ENCODE data around the gene ANAPC10. TPM values are rescaled to one million over a fixed set of nuclear protein-coding genes. Genes with fewer than 3 reads are reported as not detected.

Gene ANAPC10
- total and polyA plus RNA-seq, 2 experiments from 2014 or later = 22.4 to 31.7 TPM

DNA sequence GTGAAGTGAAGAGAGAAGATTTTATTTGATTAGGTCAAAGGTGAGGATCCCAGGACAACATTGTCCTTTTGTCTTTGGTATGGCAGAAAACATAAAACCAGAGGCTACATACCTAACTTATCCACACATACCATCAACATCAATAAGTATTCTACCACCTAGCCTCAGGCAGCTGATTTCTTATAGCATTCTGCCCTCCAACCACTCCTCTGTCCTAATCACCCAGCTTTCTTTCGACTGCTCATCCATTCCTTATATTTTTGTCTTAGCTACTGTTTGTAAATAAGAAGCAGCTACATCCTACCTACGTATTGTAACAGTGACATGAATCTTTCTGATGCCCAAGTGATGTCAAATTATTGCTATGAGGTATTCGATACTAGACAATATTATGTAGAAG lies 129.4 kb downstream of the ANAPC10 start:
- no peak overlapping the region for H3K27ac ChIP-seq
- no peak for TF ChIP-seq EZH2phosphoT487 (IDR thresholded peaks at IDR 0.05; ENCODE audit: insufficient read depth, low read depth)
- no peak for TF ChIP-seq EZH2 (IDR thresholded peaks at IDR 0.05; ENCODE audit: insufficient read depth, poor library complexity, severe bottlenecking)
- 71% methylated on average over 3 of the region's 3 CpGs for WGBS, 2 experiments (ENCODE audit: low coverage in 1 of 2, low lambda C conversion rate in 2 of 2, missing lambda C conversion rate in 2 of 2)
- no peaks in the 10 kb centered on the region for H3K36me3 ChIP-seq (ENCODE audit: low read depth)
- no peak overlapping the region for H3K9ac ChIP-seq
- in situ Hi-C loops (cut with MboI) = no loop called here
- no peaks in the 10 kb centered on the region for H4K20me1 ChIP-seq (ENCODE audit: insufficient read depth)
- H3K27me3 ChIP-seq (replicated peaks; ENCODE audit: insufficient read depth) = no peaks in the 10 kb centered on the region
- no peak overlapping the region for H3K4me3 ChIP-seq
- no peaks in the 10 kb centered on the region for H3K9me2 ChIP-seq (ENCODE audit: insufficient read depth)
- no peaks in the 10 kb centered on the region for H3K9me3 ChIP-seq (ENCODE audit: low read depth)
- no peaks in the 10 kb centered on the region for H3K4me1 ChIP-seq (ENCODE audit: insufficient read depth)
- H3K4me2 ChIP-seq (ENCODE audit: unreplicated experiment) = no peak overlapping the region
- DNase-seq = no peak
- no peaks in the 10 kb centered on the region for H3F3A ChIP-seq (ENCODE audit: insufficient read depth)
- no peaks in the 10 kb centered on the region for H3K79me2 ChIP-seq (ENCODE audit: insufficient read depth)
- H2AFZ ChIP-seq = no peak overlapping the region

DNA sequence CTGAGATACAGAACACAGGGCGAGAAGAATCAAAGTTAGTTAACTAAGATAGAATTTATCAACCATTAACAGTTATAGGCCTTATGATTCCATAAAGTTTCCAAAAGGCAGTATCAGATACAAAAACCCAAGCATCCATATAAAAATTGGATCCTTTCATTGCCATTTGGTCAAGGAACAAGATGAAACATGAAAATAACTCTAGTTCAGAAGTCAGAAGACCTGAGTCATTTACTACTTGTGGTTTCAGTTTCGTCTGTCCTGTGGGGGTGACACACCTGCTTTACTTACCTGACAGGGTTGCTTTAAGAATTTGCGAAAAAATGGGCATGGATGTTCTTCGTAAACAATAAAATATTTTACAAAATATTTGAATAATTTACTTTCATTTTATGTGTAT lies 130.8 kb downstream of the ANAPC10 start:
- no peaks in the 10 kb centered on the region for H4K20me1 ChIP-seq (ENCODE audit: insufficient read depth)
- no peak for TF ChIP-seq EZH2 (IDR thresholded peaks at IDR 0.05; ENCODE audit: insufficient read depth, poor library complexity, severe bottlenecking)
- no peak for TF ChIP-seq EZH2phosphoT487 (IDR thresholded peaks at IDR 0.05; ENCODE audit: insufficient read depth, low read depth)
- no peaks in the 10 kb centered on the region for H3K36me3 ChIP-seq (ENCODE audit: low read depth)
- H3K27me3 ChIP-seq (replicated peaks; ENCODE audit: insufficient read depth) = no peaks in the 10 kb centered on the region
- no peak overlapping the region for H2AFZ ChIP-seq
- H3F3A ChIP-seq (ENCODE audit: insufficient read depth) = no peaks in the 10 kb centered on the region
- H3K4me2 ChIP-seq (ENCODE audit: unreplicated experiment) = no peak overlapping the region
- H3K9ac ChIP-seq = no peak overlapping the region
- no peak for DNase-seq
- H3K79me2 ChIP-seq (ENCODE audit: insufficient read depth) = no peaks in the 10 kb centered on the region
- no peaks in the 10 kb centered on the region for H3K9me2 ChIP-seq (ENCODE audit: insufficient read depth)
- in situ Hi-C loops (cut with MboI) = no loop called here
- H3K4me1 ChIP-seq (ENCODE audit: insufficient read depth) = no peaks in the 10 kb centered on the region
- no peak overlapping the region for H3K4me3 ChIP-seq
- WGBS, 2 experiments (ENCODE audit: low coverage in 1 of 2, low lambda C conversion rate in 2 of 2, missing lambda C conversion rate in 2 of 2) = 71 to 76% methylated on average over 4 of the region's 4 CpGs
- no peaks in the 10 kb centered on the region for H3K9me3 ChIP-seq (ENCODE audit: low read depth)
- H3K27ac ChIP-seq = no peak overlapping the region

DNA sequence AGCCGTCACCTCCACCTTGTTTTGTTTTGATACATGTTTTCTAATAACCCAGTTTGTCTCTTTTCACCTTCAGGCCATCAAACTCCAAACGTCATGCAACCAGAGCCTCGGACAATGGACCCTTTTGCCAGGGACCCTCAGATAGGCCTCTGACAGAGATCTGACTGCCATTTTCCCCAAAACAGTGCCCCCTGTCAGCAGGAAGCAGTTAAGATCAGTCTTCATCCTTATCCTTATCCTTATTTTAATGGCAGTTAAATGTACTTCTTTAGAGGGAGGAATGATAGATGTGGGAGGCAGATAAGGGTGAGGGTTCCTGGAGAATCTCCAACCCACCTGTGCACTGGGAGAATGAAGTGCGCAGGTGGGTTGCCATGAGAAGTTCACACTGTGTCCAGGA lies 135.7 kb downstream of the ANAPC10 start:
- no peaks in the 10 kb centered on the region for H3K9me2 ChIP-seq (ENCODE audit: insufficient read depth)
- no peaks in the 10 kb centered on the region for H3F3A ChIP-seq (ENCODE audit: insufficient read depth)
- DNase-seq = no peak
- no peak overlapping the region for H3K27ac ChIP-seq
- H3K27me3 ChIP-seq (replicated peaks; ENCODE audit: insufficient read depth) = no peaks in the 10 kb centered on the region
- no peak overlapping the region for H3K9ac ChIP-seq
- no peaks in the 10 kb centered on the region for H4K20me1 ChIP-seq (ENCODE audit: insufficient read depth)
- H3K79me2 ChIP-seq (ENCODE audit: insufficient read depth) = no peaks in the 10 kb centered on the region
- H3K4me3 ChIP-seq = no peak overlapping the region
- H2AFZ ChIP-seq = no peak overlapping the region
- no peaks in the 10 kb centered on the region for H3K36me3 ChIP-seq (ENCODE audit: low read depth)
- TF ChIP-seq EZH2phosphoT487 (IDR thresholded peaks at IDR 0.05; ENCODE audit: insufficient read depth, low read depth) (no peak), EZH2 (IDR thresholded peaks at IDR 0.05; ENCODE audit: insufficient read depth, poor library complexity, severe bottlenecking) (no peak)
- 32 to 47% methylated on average over 4 of the region's 4 CpGs for WGBS, 2 experiments (ENCODE audit: low coverage in 1 of 2, low lambda C conversion rate in 2 of 2, missing lambda C conversion rate in 2 of 2)
- no peak overlapping the region for H3K4me2 ChIP-seq (ENCODE audit: unreplicated experiment)
- no peaks in the 10 kb centered on the region for H3K9me3 ChIP-seq (ENCODE audit: low read depth)
- in situ Hi-C loops (cut with MboI) = no loop called here
- H3K4me1 ChIP-seq (ENCODE audit: insufficient read depth) = no peaks in the 10 kb centered on the region

GRCh38 chr4:144955104-144955503 lies 142.9 kb downstream of the ANAPC10 start:
- DNase-seq = no peak
- 43 to 61% methylated on average over 1 of the region's 1 CpG for WGBS, 2 experiments (ENCODE audit: low coverage in 1 of 2, low lambda C conversion rate in 2 of 2, missing lambda C conversion rate in 2 of 2)
- Histone ChIP-seq H3K9me2 (ENCODE audit: insufficient read depth) (no peaks in the 10 kb centered on the region), H3K4me2 (ENCODE audit: unreplicated experiment) (no peak overlapping the region), H3K36me3 (ENCODE audit: low read depth) (no peaks in the 10 kb centered on the region), H3K4me3 (no peak overlapping the region), H4K20me1 (ENCODE audit: insufficient read depth) (no peaks in the 10 kb centered on the region), H3K27me3 (replicated peaks; ENCODE audit: insufficient read depth) (no peaks in the 10 kb centered on the region), H3K9ac (no peak overlapping the region), H2AFZ (no peak overlapping the region), H3K79me2 (ENCODE audit: insufficient read depth) (no peaks in the 10 kb centered on the region), H3K4me1 (ENCODE audit: insufficient read depth) (no peaks in the 10 kb centered on the region), H3F3A (ENCODE audit: insufficient read depth) (no peaks in the 10 kb centered on the region), H3K27ac (no peak overlapping the region), H3K9me3 (ENCODE audit: low read depth) (no peaks in the 10 kb centered on the region)
- TF ChIP-seq EZH2 (IDR thresholded peaks at IDR 0.05; ENCODE audit: insufficient read depth, poor library complexity, severe bottlenecking) (no peak), EZH2phosphoT487 (IDR thresholded peaks at IDR 0.05; ENCODE audit: insufficient read depth, low read depth) (no peak)
- in situ Hi-C loops (cut with MboI) = no loop called here

GRCh38 chr4:144954230-144954629 lies 143.8 kb downstream of the ANAPC10 start:
- no peak overlapping the region for H2AFZ ChIP-seq
- TF ChIP-seq EZH2 (IDR thresholded peaks at IDR 0.05; ENCODE audit: insufficient read depth, poor library complexity, severe bottlenecking) = no peak
- H3K4me1 ChIP-seq (ENCODE audit: insufficient read depth) = no peaks in the 10 kb centered on the region
- no peaks in the 10 kb centered on the region for H3K9me2 ChIP-seq (ENCODE audit: insufficient read depth)
- no peaks in the 10 kb centered on the region for H3K27me3 ChIP-seq (replicated peaks; ENCODE audit: insufficient read depth)
- no peaks in the 10 kb centered on the region for H3F3A ChIP-seq (ENCODE audit: insufficient read depth)
- H3K4me2 ChIP-seq (ENCODE audit: unreplicated experiment) = no peak overlapping the region
- DNase-seq = no peak
- no peaks in the 10 kb centered on the region for H4K20me1 ChIP-seq (ENCODE audit: insufficient read depth)
- in situ Hi-C loops (cut with MboI) = no loop called here
- no peaks in the 10 kb centered on the region for H3K36me3 ChIP-seq (ENCODE audit: low read depth)
- H3K27ac ChIP-seq = no peak overlapping the region
- H3K79me2 ChIP-seq (ENCODE audit: insufficient read depth) = no peaks in the 10 kb centered on the region
- no peaks in the 10 kb centered on the region for H3K9me3 ChIP-seq (ENCODE audit: low read depth)
- 20 to 25% methylated on average over 1 of the region's 1 CpG for WGBS, 2 experiments (ENCODE audit: low coverage in 1 of 2, low lambda C conversion rate in 2 of 2, missing lambda C conversion rate in 2 of 2)
- no peak overlapping the region for H3K4me3 ChIP-seq
- no peak overlapping the region for H3K9ac ChIP-seq

All from GM23248 (cell line).